SW480 (cell line): Measurements from ENCODE around the gene FAM151A.

Experiments
- DNase-seq: peaks from one replicate; pipeline ENCODE4 v3.0.0-alpha.2; 2016; ENCODE audit warnings: low spot score

Gene FAM151A

GRCh38 chr1:54604051-54604450 lies 19.3 kb downstream of the FAM151A start:
- no peak for DNase-seq

GRCh38 chr1:54603241-54603640 lies 20.1 kb downstream of the FAM151A start:
- DNase-seq: no peak

GRCh38 chr1:54602554-54602953 lies 20.8 kb downstream of the FAM151A start:
- no peak for DNase-seq

DNA sequence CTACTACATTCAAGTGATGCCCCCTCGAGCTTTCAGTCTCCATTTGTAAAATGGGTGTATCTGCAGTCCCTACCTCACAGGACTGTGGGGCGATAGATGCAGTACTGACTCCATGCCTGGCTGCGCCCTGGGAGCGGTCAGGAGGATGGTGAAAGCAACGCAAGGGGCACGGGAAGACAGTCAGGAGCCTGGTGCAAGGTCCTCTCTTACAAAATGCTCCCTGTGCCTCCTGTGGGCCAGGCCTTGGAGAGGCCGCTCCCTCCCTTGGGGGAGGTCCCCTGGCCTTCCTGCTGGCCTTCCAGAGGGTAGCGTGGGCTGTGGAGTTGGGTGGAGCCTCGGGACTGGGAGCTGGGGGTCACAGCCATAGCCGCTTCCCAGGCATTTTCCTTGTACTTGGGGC lies 21.6 kb downstream of the FAM151A start:
- DNase-seq: no peak

- DNase-seq: no peak
Measured at GRCh38 chr1:54600947-54601721, 22.2 kb downstream of the FAM151A start.

GRCh38 chr1:54599211-54599823 lies 24.0 kb downstream of the FAM151A start:
- DNase-seq: no peak

- DNase-seq: no peak
Measured at GRCh38 chr1:54597455-54598030, 25.8 kb downstream of the FAM151A start.

DNA sequence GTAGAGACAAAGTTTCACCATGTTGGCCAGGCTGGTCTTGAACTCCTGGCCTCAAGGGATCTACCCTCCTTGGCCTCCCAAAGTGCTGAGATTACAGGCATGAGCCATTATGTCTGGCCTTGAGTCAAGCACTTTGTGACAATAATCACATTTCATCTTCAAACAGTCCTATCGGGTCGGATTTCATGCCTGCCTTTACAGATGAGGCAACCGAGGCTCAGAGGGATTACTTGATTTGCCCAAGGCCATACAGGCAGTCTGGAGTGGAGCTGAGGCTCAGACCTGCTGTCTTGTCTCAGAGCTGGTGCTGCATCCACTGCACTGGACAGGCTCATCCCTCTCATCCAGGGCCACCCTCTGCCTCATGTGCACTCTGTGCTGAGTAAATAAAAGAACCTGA lies 26.6 kb downstream of the FAM151A start:
- DNase-seq: no peak

DNA sequence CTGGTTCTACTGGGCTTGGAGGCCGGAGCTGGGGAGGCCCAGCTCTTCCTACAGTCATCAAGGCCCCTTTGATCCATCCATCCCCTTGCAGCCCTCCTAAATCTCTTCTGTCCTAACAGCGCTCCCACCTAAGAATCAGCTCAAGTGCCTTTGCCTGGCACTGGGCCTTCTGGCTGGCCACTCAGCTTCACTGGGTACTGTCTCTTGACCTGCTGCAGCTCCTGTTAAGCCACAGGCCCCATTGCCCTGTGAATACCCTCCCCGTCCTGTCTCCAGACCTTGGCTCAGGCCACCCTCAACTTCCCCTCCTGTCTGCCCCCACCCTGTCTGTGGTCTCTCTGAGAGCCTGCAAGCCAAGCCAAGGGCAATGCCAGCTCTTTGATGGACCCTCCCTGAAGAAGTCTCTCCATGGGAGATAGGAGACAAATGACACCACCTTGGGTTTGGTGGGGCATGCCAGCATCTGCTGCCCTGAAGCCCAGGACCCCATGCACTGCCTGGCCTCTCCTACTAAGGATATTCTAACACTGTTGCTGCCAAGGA lies 27.3 kb downstream of the FAM151A start:
- no peak for DNase-seq

DNA sequence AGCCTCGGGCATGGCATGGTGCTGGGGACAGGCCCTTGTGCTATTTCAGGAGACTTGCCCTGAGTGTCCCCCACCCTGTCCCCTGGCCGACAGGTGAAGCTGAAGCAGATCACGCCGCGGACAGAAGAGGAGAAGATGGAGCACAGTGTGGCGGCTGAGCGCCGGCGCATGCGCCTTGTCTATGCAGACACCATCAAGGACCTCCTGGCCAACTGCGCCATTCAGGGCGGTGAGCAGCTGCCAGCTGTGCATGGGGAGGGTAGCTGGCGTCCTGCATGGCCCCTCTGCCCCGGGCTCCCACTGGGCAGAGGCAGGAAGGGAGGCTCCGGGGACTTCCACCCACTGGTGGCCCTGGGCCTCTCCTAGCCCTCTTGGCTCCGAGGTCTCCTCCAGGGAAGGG lies 28.9 kb downstream of the FAM151A start:
- no peak for DNase-seq

- no peak for DNase-seq
Measured at GRCh38 chr1:54593571-54594160, 29.7 kb downstream of the FAM151A start.

DNA sequence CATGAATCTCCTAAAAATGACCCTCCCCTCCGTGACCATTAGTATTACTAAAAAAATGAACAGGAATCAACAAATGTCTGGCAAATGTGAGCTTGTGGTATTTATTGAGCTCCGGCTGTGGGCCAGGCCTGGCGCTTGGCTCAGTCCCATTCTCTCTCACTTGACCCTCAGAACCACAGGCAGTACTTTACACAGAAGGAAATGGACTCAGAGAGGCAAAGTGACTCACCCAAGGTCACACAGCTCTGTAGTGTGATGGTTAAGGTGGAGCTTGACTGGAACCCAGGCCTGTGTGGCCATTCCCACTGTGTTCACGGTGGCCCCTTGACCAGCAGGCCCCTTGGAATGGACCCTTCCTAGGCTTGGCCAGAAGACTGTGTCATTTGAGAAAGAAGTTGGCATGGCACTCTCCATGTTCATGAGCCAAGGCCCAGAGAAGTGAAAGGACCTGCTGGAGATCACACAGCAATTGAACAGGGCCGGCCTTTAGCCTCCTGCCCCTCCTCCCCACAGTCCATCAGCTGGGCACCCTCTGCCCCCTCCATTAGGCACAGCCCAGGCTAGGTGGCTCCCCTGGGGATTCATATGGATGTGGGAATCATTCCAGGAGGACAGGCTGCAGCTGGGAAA lies 32.1 kb downstream of the FAM151A start:
- no peak for DNase-seq

GRCh38 chr1:54588377-54588776 lies 34.9 kb downstream of the FAM151A start:
- DNase-seq: no peak

- no peak for DNase-seq
Measured at GRCh38 chr1:54585181-54586066, 37.9 kb downstream of the FAM151A start.

- no peak for DNase-seq
Measured at GRCh38 chr1:54584575-54584974, 38.8 kb downstream of the FAM151A start.

GRCh38 chr1:54583871-54584270 lies 39.5 kb downstream of the FAM151A start:
- no peak for DNase-seq

DNA sequence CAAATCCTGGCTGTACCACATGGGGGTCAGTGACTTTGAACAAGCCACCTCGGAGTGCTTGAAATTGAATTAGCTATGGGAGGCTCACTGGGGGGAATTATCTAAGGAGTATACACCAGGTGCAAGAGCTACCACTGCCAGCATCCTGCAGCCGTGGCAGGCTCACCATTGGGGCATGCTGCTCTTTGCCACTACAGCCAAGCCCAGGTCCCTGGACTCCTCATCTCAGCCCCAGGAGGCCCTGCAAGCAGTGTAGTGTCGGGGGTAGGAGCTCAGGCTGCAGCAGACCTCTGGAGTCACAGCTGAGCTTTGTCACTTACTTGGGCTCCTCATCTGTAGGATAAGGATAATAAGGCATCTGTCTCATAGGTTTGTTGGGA lies 40.0 kb downstream of the FAM151A start:
- DNase-seq: no peak

GRCh38 chr1:54582566-54583306 lies 40.6 kb downstream of the FAM151A start:
- no peak for DNase-seq

GRCh38 chr1:54581621-54582035 lies 41.7 kb downstream of the FAM151A start:
- DNase-seq: peak; percentile 14

- no peak for DNase-seq
Measured at GRCh38 chr1:54580856-54581550, 42.3 kb downstream of the FAM151A start.
